ENCODE measurements around the gene LEFTY2. TPM values are rescaled to one million over a fixed set of nuclear protein-coding genes. Genes with fewer than 3 reads are reported as not detected.
"Not testable (repeated sequence)": the region's sequence is repeated elsewhere in the genome, so short reads cannot be mapped to it uniquely, and the experiment has no call there.

Gene LEFTY2, protein sequence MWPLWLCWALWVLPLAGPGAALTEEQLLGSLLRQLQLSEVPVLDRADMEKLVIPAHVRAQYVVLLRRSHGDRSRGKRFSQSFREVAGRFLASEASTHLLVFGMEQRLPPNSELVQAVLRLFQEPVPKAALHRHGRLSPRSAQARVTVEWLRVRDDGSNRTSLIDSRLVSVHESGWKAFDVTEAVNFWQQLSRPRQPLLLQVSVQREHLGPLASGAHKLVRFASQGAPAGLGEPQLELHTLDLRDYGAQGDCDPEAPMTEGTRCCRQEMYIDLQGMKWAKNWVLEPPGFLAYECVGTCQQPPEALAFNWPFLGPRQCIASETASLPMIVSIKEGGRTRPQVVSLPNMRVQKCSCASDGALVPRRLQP
- polyA plus RNA-seq (ENCODE audit: insufficient read length): 0.98 TPM
- long read RNA-seq, donor 1: 0 reads
- long read RNA-seq, donor 2: 0 reads
- long read RNA-seq, donor 3: 0 reads
- long read RNA-seq, donor 4: 0 reads
- long read RNA-seq, donor 5: 0 reads
- long read RNA-seq, donor 6: 0 reads
- long read RNA-seq, donor 7: 0 reads
- long read RNA-seq, donor 8: 0 reads

DNA sequence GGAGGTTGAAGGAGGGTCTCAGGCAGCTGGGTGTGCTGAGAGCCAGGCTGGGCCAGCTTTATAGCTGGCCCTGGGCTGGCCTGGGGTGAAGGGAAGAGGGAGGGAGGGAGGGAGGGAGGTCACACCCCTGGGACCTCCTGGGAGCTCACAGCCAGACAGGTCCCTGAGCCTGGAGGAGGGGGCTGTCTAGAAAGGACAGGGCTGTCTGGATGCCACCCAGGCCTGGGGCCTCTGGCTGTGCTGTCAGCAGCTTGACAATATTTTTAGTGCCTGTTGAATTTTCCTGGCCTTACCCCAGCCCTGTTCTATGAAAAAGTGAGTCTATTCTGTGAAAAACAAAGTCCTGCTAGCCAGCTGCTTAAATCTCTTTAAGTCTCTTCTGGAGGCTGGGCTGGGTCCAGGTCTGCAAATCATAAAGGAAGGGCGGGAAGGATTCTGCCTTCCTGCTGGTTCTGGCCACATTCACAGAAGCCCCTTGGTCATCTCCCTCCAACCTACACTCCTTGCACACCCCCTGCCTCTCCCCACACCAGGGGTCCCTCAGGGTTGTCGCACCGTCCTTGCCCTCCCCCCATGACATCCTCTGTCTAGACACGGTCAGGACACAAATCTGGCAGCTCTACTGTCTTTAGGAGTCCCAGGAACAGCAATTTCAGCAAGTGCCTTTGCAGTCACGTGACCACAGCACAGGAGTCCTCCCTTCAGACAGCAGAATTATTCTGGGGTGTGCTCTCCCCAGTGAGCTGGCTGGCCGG is at the start of gene LEFTY2:
Gene LEFTY2, minus strand, starts transcription at position 34 of the 755 bp plus-strand sequence. CDS start 80 bp downstream, outside the sequence.
- DNase-seq: no peak

DNA sequence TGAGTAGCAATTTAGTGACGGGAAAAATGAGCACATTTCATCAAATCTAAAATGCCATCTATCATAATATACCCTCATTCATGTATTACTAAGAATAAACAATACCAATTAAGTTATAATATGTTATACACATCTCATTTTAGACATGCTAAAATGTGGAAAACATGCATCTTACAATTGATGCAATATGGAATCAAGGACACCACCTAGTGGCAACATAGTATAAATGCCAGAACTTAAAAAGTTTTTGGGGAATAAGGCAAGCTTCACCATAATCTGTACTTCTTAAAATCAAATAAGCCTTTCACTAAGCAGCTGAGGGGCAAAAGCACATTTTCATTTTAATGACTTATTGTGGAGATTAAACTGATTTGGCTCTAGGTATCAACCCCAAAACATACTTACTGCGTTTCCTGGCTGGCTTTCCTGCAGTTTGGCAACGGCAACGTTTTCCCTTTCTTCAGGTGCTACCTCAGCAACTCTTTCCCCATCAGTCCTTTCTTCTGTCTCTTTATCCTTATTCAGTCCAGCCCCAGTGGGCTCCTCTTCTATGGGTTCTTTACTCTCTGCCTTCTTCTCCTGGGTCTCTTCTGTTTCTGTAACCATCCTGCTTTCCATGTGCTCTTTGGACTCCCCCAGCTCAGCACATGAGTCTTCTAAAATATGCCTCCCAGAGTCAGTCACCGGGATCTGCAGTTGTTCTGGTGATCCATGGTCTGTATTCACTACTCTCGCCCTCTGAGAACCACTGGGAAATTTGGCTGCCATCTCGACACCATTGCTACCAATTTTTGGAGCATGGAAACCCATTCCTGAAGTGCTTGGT is 46.7 kb upstream of the LEFTY2 start:
- no peak for DNase-seq

GRCh38 chr1:225981714-225982113 is 40.7 kb upstream of the LEFTY2 start:
- DNase-seq: no peak

- DNase-seq: no peak
Observed at GRCh38 chr1:225980005-225980836, 39.2 kb upstream of the LEFTY2 start.

DNA sequence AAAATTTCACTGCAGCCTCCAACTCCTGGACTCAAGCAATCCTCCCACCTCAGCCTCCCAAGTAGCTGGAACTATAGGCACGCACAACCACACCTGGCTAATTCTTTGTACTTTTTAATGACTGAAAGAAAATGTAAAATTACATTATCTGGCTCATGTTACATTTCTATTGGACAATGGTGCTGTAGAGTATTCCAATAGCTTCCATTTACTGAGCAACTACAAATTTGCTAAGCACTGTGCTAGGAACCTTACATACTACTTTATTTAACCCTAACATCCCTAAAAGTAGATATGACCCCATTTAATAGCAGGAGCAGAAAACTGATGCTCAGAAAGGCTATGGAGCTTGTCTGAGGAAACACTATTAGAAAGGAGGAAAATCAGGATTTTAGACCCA is 38.4 kb upstream of the LEFTY2 start:
- no peak for DNase-seq

- DNase-seq: no peak
Observed at GRCh38 chr1:225977937-225978748, 37.1 kb upstream of the LEFTY2 start.

GRCh38 chr1:225975146-225975545 is 34.1 kb upstream of the LEFTY2 start:
- not testable (repeated sequence) for DNase-seq

- no peak for DNase-seq
Observed at GRCh38 chr1:225974454-225974853, 33.4 kb upstream of the LEFTY2 start.

DNA sequence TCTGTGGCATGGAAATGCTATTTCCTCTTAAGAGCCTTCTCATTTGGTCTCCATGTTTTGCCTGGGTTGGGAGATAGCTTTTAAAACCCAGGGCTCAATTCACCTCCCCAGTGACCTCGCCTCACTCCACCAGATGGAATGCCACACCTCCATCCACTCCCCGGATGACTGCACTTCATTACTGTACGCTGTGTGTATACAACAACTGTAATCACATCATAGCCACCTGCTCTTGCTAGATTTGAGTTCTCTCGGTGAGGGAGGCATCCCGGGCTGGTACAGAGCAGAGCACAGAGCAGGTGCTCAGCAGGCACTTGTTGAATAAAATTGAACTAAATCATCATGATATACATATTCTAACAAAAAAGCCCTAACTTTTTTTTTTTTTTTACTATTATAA is 32.1 kb upstream of the LEFTY2 start:
- peak; percentile 55 for DNase-seq

GRCh38 chr1:225972344-225973152 is 31.5 kb upstream of the LEFTY2 start:
- DNase-seq: no peak

DNA sequence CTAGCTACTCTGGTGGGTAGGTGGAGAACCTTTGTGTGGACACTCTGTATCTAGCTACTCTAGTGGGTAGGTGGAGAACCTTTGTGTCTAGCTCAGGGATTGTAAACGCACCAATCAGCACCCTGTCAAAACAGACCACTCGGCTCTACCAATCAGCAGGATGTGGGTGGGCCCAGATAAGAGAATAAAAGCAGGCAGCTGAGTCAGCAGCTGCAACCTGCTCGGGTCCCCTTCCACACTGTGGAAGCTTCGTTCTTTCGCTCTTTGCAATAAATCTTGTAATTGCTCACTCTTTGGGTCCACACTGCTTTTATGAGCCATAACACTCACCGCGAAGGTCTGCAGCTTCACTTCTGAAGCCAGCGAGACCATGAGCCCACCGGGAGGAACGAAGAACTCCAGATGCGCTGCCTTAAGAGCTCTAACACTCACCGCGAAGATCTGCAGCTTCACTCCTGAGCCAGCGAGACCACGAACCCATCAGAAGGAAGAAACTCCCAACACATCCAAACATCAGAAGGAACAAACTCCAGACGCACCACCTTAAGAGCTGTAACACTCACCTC is 29.7 kb upstream of the LEFTY2 start:
- not testable (repeated sequence) for DNase-seq

- DNase-seq: not testable (repeated sequence)
Observed at GRCh38 chr1:225969751-225970150, 28.7 kb upstream of the LEFTY2 start.

GRCh38 chr1:225965231-225965630 is 24.2 kb upstream of the LEFTY2 start:
- no peak for DNase-seq

DNA sequence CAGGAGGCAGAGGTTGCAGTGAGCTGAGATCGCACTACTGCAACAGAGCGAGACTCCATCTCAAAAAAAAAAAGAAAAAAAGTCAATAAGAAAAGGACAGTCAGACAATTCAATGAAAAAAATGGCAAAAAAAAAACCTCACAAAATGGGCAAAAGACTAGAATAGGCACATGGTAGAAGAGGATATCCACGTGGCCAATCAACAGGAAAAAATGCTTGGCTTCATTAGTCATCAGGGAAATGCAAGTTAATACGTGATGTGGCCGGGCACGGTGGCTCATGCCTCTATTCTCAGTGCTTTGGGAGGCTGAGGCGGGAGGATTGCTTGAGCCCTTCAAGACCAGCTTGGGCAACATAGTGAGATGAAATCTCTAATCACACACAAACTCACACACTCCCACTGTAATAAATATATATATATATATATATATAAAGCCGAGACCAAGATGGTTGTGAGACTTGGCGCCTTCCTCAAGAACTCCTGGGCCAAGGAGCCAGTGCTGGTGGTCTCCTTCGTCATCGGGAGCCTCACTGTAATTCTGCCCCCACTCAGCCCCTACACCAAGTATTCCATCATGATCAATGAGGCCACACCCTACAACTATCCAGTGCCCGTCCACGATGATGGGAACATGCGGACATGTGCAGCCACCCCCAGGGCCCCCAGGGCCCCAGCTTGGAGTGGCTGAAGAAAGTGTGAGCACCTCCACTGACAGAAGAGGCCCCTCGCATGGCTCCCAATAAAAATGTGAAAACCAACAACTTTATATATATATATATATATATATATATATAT is 22.9 kb upstream of the LEFTY2 start:
- no peak for DNase-seq

GRCh38 chr1:225962440-225962975 is 21.5 kb upstream of the LEFTY2 start:
- no peak for DNase-seq

DNA sequence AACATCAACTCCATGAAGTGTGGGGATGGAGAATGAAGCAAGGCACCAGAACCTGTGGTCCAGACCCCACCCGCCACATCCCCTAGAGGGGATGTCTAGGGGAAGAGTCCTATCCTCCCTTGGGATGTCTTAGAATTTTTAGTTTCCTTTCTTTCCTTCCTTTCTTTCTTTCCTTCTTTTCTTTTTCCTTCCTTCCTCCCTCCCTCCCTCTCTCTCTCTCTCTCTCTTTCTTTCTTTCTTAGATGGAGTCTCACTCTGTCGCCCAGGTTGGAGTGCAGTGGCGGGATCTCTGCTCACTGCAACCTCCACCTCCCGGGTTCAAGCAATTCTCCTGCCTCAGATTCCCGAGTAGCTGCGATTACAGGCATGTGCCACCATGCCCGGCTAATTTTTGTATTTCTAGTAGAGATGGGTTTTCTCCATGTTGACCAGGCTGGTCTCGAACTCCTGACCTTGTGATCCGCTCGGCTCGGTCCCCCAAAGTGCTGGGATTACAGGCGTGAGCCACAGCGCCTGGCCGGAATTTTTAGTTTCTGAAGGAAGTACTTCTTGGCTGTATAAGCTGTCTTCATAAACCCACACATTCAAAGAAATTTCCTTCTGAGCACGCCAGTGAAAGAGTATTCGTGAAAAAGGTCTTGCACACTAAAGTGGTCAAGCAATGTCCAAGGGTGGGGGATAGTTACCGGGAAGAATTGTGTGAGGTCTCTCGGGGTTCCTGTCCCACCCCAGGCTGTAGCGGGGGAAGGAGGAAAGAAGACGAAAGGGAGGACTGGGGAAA is 20.8 kb upstream of the LEFTY2 start:
- no peak for DNase-seq

DNA sequence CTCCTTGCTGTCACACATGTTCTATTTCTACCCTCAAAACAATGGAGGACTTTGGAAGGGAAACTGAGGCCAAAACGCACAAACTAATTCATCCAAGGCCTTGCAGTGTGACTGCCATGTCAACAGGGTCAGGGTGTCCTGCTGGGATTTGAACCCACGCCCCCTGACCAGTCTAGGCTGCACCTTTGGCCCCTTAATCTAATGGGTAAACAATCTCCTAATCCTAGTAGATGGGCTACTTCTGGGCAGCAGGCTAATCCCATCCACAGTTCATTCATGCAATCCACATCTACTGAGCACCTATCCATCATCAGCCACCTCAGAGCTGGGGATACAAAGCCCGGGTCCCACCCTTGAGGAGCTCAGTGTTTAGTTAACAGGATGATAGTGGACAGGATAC is 17.0 kb upstream of the LEFTY2 start:
- DNase-seq: no peak

Measured in left kidney (tissue), 8 donors.